ENCODE results near the gene KARS1.

DNA sequence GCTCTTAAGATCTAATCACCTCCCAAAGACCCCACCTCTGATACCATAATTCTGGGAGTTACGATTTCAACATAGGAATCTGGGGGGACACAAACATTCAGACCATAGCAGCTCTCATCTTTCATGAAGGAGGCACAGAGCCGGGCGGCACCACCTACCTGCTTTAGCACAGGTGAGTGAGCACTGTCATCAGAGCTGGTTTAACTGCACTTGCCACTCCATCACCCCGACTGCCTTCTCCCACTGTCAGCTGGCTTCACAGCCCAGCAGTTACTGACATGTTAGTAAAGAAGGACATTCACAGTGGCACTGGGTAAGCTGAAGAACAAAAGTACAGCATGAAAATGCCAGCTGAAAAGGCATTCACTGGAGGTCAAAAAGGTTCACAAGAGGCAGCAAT is 58.7 kb downstream of the KARS1 start:
- TF ChIP-seq, protein P1, sequence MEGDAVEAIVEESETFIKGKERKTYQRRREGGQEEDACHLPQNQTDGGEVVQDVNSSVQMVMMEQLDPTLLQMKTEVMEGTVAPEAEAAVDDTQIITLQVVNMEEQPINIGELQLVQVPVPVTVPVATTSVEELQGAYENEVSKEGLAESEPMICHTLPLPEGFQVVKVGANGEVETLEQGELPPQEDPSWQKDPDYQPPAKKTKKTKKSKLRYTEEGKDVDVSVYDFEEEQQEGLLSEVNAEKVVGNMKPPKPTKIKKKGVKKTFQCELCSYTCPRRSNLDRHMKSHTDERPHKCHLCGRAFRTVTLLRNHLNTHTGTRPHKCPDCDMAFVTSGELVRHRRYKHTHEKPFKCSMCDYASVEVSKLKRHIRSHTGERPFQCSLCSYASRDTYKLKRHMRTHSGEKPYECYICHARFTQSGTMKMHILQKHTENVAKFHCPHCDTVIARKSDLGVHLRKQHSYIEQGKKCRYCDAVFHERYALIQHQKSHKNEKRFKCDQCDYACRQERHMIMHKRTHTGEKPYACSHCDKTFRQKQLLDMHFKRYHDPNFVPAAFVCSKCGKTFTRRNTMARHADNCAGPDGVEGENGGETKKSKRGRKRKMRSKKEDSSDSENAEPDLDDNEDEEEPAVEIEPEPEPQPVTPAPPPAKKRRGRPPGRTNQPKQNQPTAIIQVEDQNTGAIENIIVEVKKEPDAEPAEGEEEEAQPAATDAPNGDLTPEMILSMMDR (IDR thresholded peaks at IDR 0.05) = no peak
- TF ChIP-seq POLR2A (IDR thresholded peaks at IDR 0.05) = no peak
- no peak for TF ChIP-seq EP300 (IDR thresholded peaks at IDR 0.05)

Data from ovary (tissue), 3 donors.